Muscle of back (tissue), 13 donors: Measurements from ENCODE around the gene OTOG. TPM values are rescaled to one million over a fixed set of nuclear protein-coding genes. Genes with fewer than 3 reads are reported as not detected.

Experiments used
- DNase-seq, 3 donors: peaks; one replicate each; pipeline versions ENCODE4 v3.0.0 to v3.0.0-alpha.2; 2013
- long read RNA-seq, 9 donors: transcript quantifications; one replicate each; lab custom pipeline, GENCODE V29; 2026
- polyA plus RNA-seq, 10 donors: library from polyadenylated mRNA; unstranded; fragments of 120-200 nt; gene quantifications; one replicate each; pipeline ENCODE4 v1.2.1, GENCODE V29; 2013; ENCODE audit not compliant: insufficient read length in 10 of 10

The OTOG gene, protein sequence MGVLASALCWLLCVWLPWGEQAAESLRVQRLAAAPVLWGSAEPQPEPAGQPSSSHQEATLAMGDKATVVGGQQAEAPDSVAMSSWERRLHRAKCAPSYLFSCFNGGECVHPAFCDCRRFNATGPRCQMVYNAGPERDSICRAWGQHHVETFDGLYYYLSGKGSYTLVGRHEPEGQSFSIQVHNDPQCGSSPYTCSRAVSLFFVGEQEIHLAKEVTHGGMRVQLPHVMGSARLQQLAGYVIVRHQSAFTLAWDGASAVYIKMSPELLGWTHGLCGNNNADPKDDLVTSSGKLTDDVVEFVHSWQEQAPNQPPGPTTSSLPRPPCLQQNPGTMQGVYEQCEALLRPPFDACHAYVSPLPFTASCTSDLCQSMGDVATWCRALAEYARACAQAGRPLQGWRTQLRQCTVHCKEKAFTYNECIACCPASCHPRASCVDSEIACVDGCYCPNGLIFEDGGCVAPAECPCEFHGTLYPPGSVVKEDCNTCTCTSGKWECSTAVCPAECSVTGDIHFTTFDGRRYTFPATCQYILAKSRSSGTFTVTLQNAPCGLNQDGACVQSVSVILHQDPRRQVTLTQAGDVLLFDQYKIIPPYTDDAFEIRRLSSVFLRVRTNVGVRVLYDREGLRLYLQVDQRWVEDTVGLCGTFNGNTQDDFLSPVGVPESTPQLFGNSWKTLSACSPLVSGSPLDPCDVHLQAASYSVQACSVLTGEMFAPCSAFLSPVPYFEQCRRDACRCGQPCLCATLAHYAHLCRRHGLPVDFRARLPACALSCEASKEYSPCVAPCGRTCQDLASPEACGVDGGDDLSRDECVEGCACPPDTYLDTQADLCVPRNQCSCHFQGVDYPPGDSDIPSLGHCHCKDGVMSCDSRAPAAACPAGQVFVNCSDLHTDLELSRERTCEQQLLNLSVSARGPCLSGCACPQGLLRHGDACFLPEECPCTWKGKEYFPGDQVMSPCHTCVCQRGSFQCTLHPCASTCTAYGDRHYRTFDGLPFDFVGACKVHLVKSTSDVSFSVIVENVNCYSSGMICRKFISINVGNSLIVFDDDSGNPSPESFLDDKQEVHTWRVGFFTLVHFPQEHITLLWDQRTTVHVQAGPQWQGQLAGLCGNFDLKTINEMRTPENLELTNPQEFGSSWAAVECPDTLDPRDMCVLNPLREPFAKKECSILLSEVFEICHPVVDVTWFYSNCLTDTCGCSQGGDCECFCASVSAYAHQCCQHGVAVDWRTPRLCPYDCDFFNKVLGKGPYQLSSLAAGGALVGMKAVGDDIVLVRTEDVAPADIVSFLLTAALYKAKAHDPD (N-terminal part only)
- polyA plus RNA-seq, result under 1 TPM in 7 of 10 donors, not detected in 3; 0.03 to 0.06 (median 0.03) TPM
- long read RNA-seq, donor 1, result 0 reads
- long read RNA-seq, donor 2, result 0 reads
- long read RNA-seq, donor 3, result 0 reads
- long read RNA-seq, donor 4, result 0 reads
- long read RNA-seq, donor 5, result 0 reads
- long read RNA-seq, donor 6, result 0 reads
- long read RNA-seq, donor 7, result 0 reads
- long read RNA-seq, donor 8, result 0 reads
- long read RNA-seq, donor 9, result 0 reads

GRCh38 chr11:17547051-17547577 lies at the start of gene OTOG:
OTOG (plus strand) TSS chr11:17547259; CDS start chr11:17547373, 114 bp downstream.
- DNase-seq, result no peak

- DNase-seq, result no peak
Measured at GRCh38 chr11:17498058-17498457, 49.0 kb upstream of the OTOG start.

DNA sequence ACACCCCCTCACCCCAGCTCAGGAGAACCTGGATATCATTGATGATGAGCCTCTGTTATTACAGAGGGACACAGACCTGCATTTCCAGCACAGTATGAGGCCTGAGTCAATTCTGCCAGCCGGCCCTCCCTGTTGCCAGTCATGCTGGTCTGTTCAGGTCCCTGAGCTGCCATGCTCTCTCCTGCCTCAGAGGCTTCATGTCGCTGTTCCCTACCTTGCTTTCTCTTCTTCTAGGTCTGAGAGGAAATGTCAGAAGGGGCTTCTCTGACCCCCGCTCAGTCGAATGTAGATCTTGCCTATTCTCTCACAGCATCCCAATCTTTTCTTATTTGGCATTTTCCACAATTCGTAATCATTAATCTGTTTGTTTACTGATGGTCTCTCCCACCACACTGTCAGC lies 48.6 kb upstream of the OTOG start:
- DNase-seq, result no peak

GRCh38 chr11:17500673-17501072 lies 46.4 kb upstream of the OTOG start:
- no peak for DNase-seq

DNA sequence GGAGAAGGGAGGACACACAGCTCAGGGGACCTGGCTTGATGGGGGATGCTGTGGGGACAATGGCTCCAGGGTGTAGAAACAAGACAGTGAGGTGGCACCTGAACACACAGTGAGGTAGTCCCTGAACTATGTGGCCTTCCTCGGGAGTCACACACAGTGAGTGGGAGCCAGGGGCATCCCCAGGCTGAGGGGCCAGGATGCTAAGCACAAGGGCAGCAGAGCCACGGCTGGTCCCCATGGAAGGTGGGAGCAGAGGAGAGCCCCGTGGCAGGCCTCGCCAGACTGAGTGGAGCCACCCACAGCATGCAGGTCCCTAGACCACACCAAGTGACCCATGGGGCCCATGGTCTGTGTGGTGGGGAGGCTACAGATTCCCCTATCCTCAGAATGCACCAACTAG lies 44.4 kb upstream of the OTOG start:
- no peak for DNase-seq

DNA sequence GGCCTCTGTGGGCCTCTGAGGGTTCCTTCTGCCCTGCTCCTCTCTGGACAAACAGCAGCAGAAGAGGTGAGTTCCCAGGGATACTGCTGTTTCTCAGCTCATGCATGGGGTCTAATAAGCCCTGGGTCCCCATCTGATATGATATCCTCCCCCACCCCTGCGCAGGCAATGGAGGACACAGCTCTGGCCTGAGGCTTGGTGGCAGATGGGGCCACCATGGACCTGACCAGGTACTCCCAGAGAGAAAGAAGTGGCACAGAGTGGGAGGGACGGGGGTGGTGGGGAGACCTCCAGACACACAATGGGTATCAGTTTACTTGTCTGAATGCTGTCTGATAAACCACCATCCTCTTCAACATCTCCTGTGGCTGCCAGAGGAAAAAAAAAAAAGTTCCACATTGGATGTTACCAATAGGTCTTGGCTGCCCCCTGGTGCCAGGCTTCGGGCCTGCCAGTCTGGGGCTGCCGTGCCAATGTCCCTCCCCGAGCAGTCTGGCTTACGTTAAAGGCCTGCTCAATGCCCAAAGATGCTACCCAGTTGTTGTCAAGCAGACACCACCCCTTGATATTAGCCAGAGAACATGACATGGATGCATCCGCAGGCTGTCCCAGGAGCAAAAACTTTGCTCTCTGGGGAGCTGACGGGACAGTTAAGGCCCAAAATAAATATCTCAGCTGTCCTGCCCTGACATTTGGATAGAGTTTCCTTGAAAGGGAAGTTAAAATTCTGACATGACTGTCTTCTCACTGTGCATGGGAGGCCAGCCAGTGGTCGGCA lies 42.5 kb upstream of the OTOG start:
- DNase-seq, result peak; percentile 24 to 75 (median 59)

DNA sequence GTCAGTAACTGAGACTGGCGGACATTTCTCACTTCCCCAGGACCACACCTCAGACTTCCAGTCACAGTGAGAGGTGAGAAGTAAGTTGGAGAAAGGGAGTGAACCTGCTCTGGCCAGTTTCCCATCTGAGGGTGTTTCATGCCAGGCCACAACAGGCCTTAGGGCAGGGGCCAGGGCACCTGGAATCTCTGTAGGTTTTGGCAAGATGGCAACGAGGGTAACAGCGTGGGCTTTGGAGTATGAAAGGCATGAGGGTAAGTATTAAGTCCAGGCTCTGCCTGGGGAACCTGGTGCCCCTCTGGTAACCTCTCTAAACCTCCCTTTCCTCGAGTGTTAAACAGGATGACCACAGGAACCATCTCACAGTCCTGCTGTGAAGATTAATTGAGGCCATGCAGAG lies 41.9 kb upstream of the OTOG start:
- no peak for DNase-seq

DNA sequence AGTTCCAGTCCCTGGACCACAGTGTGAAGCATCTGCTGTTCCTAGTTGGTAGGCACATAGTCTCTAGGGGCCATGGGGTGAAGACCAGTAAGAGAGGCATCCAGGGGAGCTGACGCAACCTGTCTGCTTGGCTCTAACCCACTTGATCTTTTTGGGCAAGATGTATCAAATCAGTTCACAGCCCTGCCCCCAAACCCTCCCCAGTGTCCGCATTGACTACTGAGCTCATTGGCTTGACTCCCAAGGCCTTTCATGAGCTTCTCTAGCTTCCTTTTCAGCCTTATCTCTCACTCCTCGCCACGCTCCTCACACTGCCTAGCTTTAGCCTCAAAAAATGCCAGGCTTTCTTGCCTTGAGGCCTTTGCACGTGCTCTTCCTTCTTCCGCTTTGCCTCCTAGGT lies 40.7 kb upstream of the OTOG start:
- DNase-seq, result no peak

GRCh38 chr11:17506942-17507341 lies 40.1 kb upstream of the OTOG start:
- no peak for DNase-seq

DNA sequence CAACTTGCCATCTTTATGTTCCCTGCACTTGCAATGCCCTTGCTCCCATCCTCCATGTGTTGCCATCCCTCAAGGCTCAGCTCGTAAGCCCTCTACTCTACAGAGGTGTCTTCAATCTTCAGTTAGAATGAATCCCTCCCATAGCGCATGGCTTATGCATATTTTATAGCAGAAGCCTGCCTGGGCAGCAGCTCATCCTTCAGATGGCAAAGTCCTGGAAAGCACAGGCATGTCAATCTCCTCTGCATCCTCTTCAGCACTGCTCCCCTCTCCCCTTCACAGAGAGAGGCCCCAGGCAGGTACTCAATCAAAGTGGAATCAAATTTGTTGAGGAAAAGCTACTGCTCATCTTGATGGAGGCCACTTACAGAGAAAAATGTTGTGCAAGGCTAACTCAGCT lies 39.3 kb upstream of the OTOG start:
- DNase-seq, result no peak

- DNase-seq, result no peak
Measured at GRCh38 chr11:17508306-17508705, 38.8 kb upstream of the OTOG start.

DNA sequence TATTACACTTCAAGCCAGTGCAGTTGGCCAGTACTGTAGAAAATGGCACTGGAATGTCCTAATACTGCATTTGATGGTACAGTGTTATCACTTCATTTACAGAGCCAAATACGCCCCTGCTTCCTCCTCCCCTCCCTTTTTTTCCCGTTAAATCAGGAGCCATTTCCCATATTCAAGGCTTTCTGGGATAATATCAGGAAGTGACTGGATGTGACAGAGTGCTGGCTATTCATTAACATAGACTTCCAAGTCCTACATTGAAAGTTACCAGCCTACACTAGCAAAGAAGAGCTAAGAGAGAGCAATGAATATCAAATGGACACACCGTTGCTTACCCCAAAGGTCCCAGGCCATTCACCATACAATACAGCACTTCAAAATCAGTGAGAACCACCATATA lies 38.3 kb upstream of the OTOG start:
- no peak for DNase-seq

- no peak for DNase-seq
Measured at GRCh38 chr11:17510507-17511206, 36.4 kb upstream of the OTOG start.

DNA sequence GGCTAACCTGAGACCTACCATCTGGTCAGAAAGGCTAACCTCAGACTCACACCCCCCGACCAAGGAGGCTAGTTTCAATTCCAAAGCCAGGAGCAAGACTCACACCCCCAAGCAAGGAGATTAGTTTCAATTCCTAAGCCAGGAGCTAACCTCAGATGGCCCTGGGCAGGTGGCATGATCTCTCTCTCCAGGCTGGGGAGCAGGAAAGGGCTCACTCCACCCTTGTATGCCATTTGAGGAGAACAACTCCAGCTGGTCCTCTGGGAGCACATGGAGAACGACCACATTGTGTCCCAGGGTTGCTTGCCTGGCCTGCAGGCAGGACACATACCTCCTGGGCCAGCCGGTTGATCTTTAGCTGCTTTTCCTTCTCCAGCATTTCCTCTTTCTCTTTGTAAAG lies 35.5 kb upstream of the OTOG start:
- no peak for DNase-seq

- DNase-seq, result no peak
Measured at GRCh38 chr11:17512101-17512500, 35.0 kb upstream of the OTOG start.

DNA sequence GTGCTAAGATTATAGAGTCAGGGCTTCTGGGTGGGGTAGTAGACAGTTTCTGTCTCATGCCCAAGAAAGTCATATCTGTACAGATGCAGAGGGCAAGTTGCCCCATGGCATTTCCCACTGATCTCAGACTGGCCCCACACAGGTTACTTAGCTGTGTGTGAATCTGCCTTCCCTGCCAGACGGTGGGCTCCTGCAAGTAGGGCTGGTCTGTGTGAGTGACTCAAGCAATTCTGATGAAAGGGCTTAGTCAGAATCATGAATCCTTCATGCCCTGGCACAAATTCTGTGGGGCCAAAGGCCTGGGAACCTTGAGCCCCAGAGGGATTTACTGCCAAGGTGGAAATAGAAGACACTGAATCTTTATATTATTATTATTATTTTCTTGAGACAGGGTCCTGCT lies 33.2 kb upstream of the OTOG start:
- DNase-seq, result no peak

- no peak for DNase-seq
Measured at GRCh38 chr11:17514476-17514875, 32.6 kb upstream of the OTOG start.

DNA sequence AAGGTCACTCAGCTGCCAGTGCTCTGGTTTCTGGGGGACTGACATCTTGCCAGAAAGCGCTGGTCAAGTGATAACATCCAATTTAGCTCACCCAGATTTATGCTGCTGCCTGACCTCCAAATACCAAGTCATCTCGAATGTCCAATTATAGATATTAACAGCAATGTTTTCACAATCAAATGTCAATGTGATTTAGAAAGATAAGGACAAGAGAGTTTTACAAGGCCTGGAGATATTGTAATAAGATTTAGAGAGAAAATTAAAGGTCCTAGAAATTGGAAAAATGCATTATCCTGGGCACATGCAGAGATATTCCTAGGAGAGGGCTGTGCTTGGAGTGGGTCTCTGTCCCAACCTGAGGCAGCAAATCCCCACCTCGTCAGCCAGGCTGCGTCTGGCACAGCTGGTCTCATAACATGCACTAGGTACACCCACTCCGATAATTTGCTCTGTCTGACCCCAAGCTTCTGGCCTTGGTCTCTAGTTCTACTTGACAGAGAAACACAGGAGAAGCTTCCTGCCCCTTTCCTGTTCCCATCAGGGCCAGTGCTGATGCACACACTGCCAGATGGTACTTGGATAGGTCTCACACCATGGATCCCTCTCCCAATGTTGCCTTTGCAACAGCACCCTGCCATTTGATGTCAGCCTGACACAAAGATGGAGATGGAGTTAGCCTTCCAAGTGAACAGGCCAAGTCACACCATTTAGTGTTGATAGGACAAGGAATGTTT lies 31.4 kb upstream of the OTOG start:
- DNase-seq, result no peak

GRCh38 chr11:17516551-17517150 lies 30.4 kb upstream of the OTOG start:
- no peak for DNase-seq
